IMR-90 (cell line): ENCODE data around the gene MYT1. TPM values are rescaled to one million over a fixed set of nuclear protein-coding genes. Genes with fewer than 3 reads are reported as not detected.

Experiments
- ATAC-seq: fragments of 200-7000 bp; cut with Tn5 transposase; 2 replicates; pipeline ENCODE4 v1.9.1; 2020; ENCODE audit warnings: low read depth, mild to moderate bottlenecking, moderate library complexity
- BruUV-seq: library from RNA; stranded (reverse); fragments of 400-500 nt; replicated peaks from 2 replicates; lab custom pipeline; 2021; lab: Mats Ljungman, UMichigan
- CTCF ChIA-PET: fragments of 300-600 bp; formaldehyde crosslinking; extraction: SDS; loops from one replicate; lab custom pipeline; 2021; ENCODE audit warnings: antibody characterized with exemption; lab: Yijun Ruan, JAX
- POLR2A ChIA-PET: fragments of 300-600 bp; sonication (Branson Sonifier 250); formaldehyde crosslinking; loops from one replicate; lab custom pipeline; 2022; ENCODE audit warnings: antibody characterized with exemption; ENCODE audit not compliant: unreplicated experiment; lab: Charles Lee
- DNase-seq: peaks from one replicate; pipeline ENCODE4 v3.0.0; 2013
- H2AFZ ChIP-seq: replicated peaks from 2 replicates; pipeline ENCODE3; 2013; ENCODE audit warnings: low read length, mild to moderate bottlenecking; ENCODE audit not compliant: poor library complexity
- H2AK5ac ChIP-seq: 2 replicates; pipeline ENCODE4 v1.6.1; 2013; ENCODE audit warnings: low read depth, low read length, inconsistent platforms
- H2AK9ac ChIP-seq: replicated peaks from 2 replicates; pipeline ENCODE3; 2013; ENCODE audit warnings: mild to moderate bottlenecking, low read depth, low read length, moderate library complexity; ENCODE audit not compliant: poor library complexity
- H2BK120ac ChIP-seq: 2 replicates; pipeline ENCODE4 v1.6.1; 2013; ENCODE audit warnings: low read depth, low read length, inconsistent platforms
- H2BK15ac ChIP-seq: 3 replicates; pipeline ENCODE4 v1.6.1; 2013; ENCODE audit warnings: low read depth, low read length, inconsistent platforms
- H2BK20ac ChIP-seq: 2 replicates; pipeline ENCODE4 v1.6.1; 2013; ENCODE audit warnings: low read depth, mild to moderate bottlenecking, inconsistent platforms, low read length, moderate library complexity
- H2BK5ac ChIP-seq: 2 replicates; pipeline ENCODE4 v1.6.1; 2013; ENCODE audit warnings: mild to moderate bottlenecking, low read depth, low read length, inconsistent platforms; ENCODE audit not compliant: poor library complexity, severe bottlenecking
- H3K14ac ChIP-seq: replicated peaks from 2 replicates; pipeline ENCODE4 v1.6.1; 2013; ENCODE audit warnings: low read depth, low read length, inconsistent platforms
- H3K18ac ChIP-seq: 2 replicates; pipeline ENCODE4 v1.6.1; 2013; ENCODE audit warnings: low read depth, low read length, control low read depth
- H3K23ac ChIP-seq: 2 replicates; pipeline ENCODE4 v1.6.1; 2013; ENCODE audit warnings: low read depth, low read length, inconsistent platforms
- H3K27ac ChIP-seq: 2 replicates; pipeline ENCODE4 v1.5.1; 2013; ENCODE audit warnings: mild to moderate bottlenecking, control low read depth, low read length; ENCODE audit not compliant: insufficient read depth
- H3K27me3 ChIP-seq: 2 replicates; pipeline ENCODE4 v1.6.1; 2013; ENCODE audit warnings: low read length; ENCODE audit not compliant: control insufficient read depth, insufficient read depth
- H3K36me3 ChIP-seq: 2 replicates; pipeline ENCODE4 v1.6.1; 2013; ENCODE audit warnings: low read length, mixed read lengths; ENCODE audit not compliant: control insufficient read depth, insufficient read depth
- H3K4ac ChIP-seq: 2 replicates; pipeline ENCODE4 v1.6.1; 2013; ENCODE audit warnings: low read depth, low read length, inconsistent platforms
- H3K4me1 ChIP-seq: 2 replicates; pipeline ENCODE4 v1.6.1; 2013; ENCODE audit warnings: low read length, mixed read lengths; ENCODE audit not compliant: control insufficient read depth, insufficient read depth
- H3K4me2 ChIP-seq: 2 replicates; pipeline ENCODE4 v1.6.1; 2013; ENCODE audit warnings: low read depth, mild to moderate bottlenecking, control low read depth, low read length, moderate library complexity
- H3K4me3 ChIP-seq: 2 replicates; pipeline ENCODE4 v1.5.1; 2013; ENCODE audit warnings: low read depth, mild to moderate bottlenecking, control low read depth, low read length, moderate library complexity; ENCODE audit not compliant: insufficient read depth
- H3K56ac ChIP-seq: 2 replicates; pipeline ENCODE4 v1.6.1; 2013; ENCODE audit warnings: low read length, inconsistent platforms; ENCODE audit not compliant: insufficient read depth; ENCODE audit errors: extremely low read depth
- H3K79me1 ChIP-seq, 2 experiments: 2 replicates each; pipeline ENCODE4 v1.6.1; 2013; ENCODE audit warnings: low read length in 2 of 2, inconsistent platforms in 1 of 2, low read depth in 1 of 2
- H3K9ac ChIP-seq: 2 replicates; pipeline ENCODE4 v1.6.1; 2013; ENCODE audit warnings: low read depth, low read length, control low read depth
- H3K9me1 ChIP-seq: 2 replicates; pipeline ENCODE4 v1.6.1; 2013; ENCODE audit warnings: low read length, inconsistent platforms; ENCODE audit not compliant: insufficient read depth
- H3K9me3 ChIP-seq: 2 replicates; pipeline ENCODE4 v1.6.1; 2013; ENCODE audit warnings: low read length; ENCODE audit not compliant: control insufficient read depth, insufficient read depth
- H4K20me1 ChIP-seq: 2 replicates; pipeline ENCODE4 v1.6.1; 2013; ENCODE audit warnings: low read length, inconsistent platforms; ENCODE audit not compliant: insufficient read depth
- H4K5ac ChIP-seq: 2 replicates; pipeline ENCODE4 v1.6.1; 2013; ENCODE audit warnings: mild to moderate bottlenecking, low read depth, low read length, control low read depth
- H4K8ac ChIP-seq, 2 experiments: 2 replicates each; pipeline ENCODE4 v1.6.1; 2013; ENCODE audit warnings: low read depth in 2 of 2, low read length in 2 of 2, control low read depth in 1 of 2, inconsistent platforms in 1 of 2
- H4K91ac ChIP-seq: 2 replicates; pipeline ENCODE4 v1.6.1; 2013; ENCODE audit warnings: low read depth, low read length, inconsistent platforms; ENCODE audit not compliant: insufficient read depth
- BHLHE40 ChIP-seq: fragments of 150-350 bp; IDR thresholded peaks from 2 replicates; pipeline ENCODE4 v1.6.1; 2016; ENCODE audit warnings: mild to moderate bottlenecking, low read depth, low read length
- CEBPB ChIP-seq: IDR thresholded peaks from 2 replicates; pipeline ENCODE4 v1.6.1; 2012; ENCODE audit warnings: low read depth, low read length, improper control_type of control experiment
- CHD1 ChIP-seq: IDR thresholded peaks from 2 replicates; pipeline ENCODE4 v1.6.1; 2012; ENCODE audit warnings: low read depth, low read length, improper control_type of control experiment
- CTCF ChIP-seq: conservative IDR thresholded peaks from 2 replicates; pipeline ENCODE4 v1.5.1; 2012; ENCODE audit warnings: mild to moderate bottlenecking, low read depth, low read length, improper control_type of control experiment
- FOS ChIP-seq: fragments of 150-350 bp; IDR thresholded peaks from 2 replicates; pipeline ENCODE4 v1.6.1; 2016; ENCODE audit warnings: low read depth, low read length
- MAFK ChIP-seq: IDR thresholded peaks from 2 replicates; pipeline ENCODE4 v1.6.1; 2012; ENCODE audit warnings: low read depth, low read length, improper control_type of control experiment
- MXI1 ChIP-seq: IDR thresholded peaks from 2 replicates; pipeline ENCODE4 v1.6.1; 2012; ENCODE audit warnings: low read depth, mild to moderate bottlenecking, low read length, moderate library complexity, borderline replicate concordance
- NFE2L2 ChIP-seq: fragments of 150-350 bp; IDR thresholded peaks from 2 replicates; pipeline ENCODE4 v1.6.1; 2016; ENCODE audit warnings: low read depth, mild to moderate bottlenecking, low read length
- POLR2A ChIP-seq: IDR thresholded peaks from 2 replicates; pipeline ENCODE4 v1.6.1; 2012; ENCODE audit warnings: mild to moderate bottlenecking, low read depth, low read length
- RAD21 ChIP-seq: IDR thresholded peaks from 2 replicates; pipeline ENCODE4 v1.6.1; 2012; ENCODE audit warnings: low read length, improper control_type of control experiment
- RCOR1 ChIP-seq: IDR thresholded peaks from 2 replicates; pipeline ENCODE4 v1.6.1; 2012; ENCODE audit warnings: mild to moderate bottlenecking, low read length, improper control_type of control experiment; ENCODE audit not compliant: insufficient replicate concordance
- RFX5 ChIP-seq: IDR thresholded peaks from 2 replicates; pipeline ENCODE4 v1.8.0; 2012; ENCODE audit warnings: low read depth, mild to moderate bottlenecking, low read length, moderate library complexity
- SMC3 ChIP-seq: fragments of 150-350 bp; IDR thresholded peaks from 2 replicates; pipeline ENCODE4 v1.6.1; 2016; ENCODE audit warnings: low read depth, mild to moderate bottlenecking, antibody characterized with exemption, low read length, moderate library complexity
- USF2 ChIP-seq: fragments of 150-350 bp; IDR thresholded peaks from 2 replicates; pipeline ENCODE4 v1.6.1; 2017; ENCODE audit warnings: mild to moderate bottlenecking, antibody characterized with exemption, low read length, low read depth
- WGBS, 2 experiments: methylation state at CpG; one replicate each; pipeline versions ENCODE4 v1.1.5 to v1.1.7; 2013; ENCODE audit warnings: missing lambda C conversion rate in 2 of 2; ENCODE audit not compliant: insufficient read length in 1 of 2; ENCODE audit errors: extremely low coverage in 2 of 2; 5-methylcytosine and 5-hydroxymethylcytosine counted together
- dilution Hi-C: fragments of 300-500 bp; cut with HindIII; formaldehyde crosslinking; loops from one replicate; pipeline ENCODE4 v1.14.3; 2018; ENCODE audit warnings: low sequenced_read_pairs; ENCODE audit not compliant: unreplicated experiment
- in situ Hi-C: fragments of 300-500 bp; cut with MboI; formaldehyde crosslinking; loops from 3 replicates; pipeline ENCODE4 v1.14.3; 2019; ENCODE audit warnings: low sequenced_read_pairs, inconsistent platforms, mixed read lengths
- intact Hi-C: fragments of 100-400 bp; cut with micrococcal nuclease; formaldehyde crosslinking; loops from 2 replicates; pipeline ENCODE4 v1.10.0; 2022
- polyA plus RNA-seq, 3 experiments: library from polyadenylated mRNA; depleted of rRNA; stranded (reverse); fragments of >200 nt; gene quantifications; 2 replicates each; pipeline ENCODE4 v1.2.3, GENCODE V29; 2012; ENCODE audit warnings: low replicate concordance in 1 of 3
- total RNA-seq: library from RNA; depleted of rRNA; stranded (reverse); fragments of >200 nt; gene quantifications from 2 replicates; pipeline ENCODE4 v1.2.3, GENCODE V29; 2012
- TF ChIP-seq, protein P1 (sequence below): fragments of 150-350 bp; IDR thresholded peaks from 2 replicates; pipeline ENCODE4 v1.6.1; 2016; ENCODE audit warnings: low read depth, mild to moderate bottlenecking, low read length, moderate library complexity, borderline replicate concordance

MYT1 gene
- total and polyA plus RNA-seq, 2 of the 4 experiments (the other 2 are of a cell fraction) = not detected

DNA sequence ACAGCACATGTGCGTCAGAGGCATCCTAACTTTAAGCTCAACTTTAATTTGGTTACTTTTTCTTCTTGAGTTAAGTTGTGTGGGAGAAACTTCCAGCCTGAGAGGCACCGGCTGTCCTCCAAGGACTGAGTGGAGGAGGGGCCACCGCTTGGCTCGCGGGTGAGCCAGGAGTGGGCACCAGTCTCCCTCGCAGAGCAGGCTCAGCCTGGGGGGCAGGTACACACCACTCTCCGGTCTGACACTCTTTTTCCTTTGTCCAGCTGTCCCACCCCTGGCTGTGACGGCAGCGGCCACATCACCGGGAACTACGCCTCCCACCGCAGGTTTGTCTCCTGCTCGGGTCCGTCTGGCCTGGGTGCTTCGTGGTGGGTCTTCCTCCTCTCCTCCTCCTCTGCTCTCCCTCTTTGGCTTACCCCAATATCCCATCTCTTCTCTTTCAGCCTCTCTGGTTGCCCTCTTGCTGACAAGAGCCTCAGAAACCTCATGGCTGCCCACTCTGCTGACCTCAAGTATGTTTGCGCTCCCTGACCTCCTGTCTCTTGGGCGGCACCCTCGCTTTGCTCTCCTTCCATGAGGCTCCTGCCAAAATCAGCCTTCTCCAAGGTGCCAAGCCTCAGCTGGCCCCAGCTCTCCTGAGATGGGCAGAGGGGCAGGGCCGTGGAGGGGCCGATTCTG is 58.7 kb downstream of the MYT1 start:
- H3K79me1 ChIP-seq = no peaks in the 10 kb centered on the region; a peak in 1 of 4 replicates
- no peak overlapping the region for H3K56ac ChIP-seq
- H3K4me3 ChIP-seq = no peak overlapping the region
- no TSS peak for BruUV-seq
- DNase-seq (no peak), ATAC-seq (no peak)
- H4K20me1 ChIP-seq = no peaks in the 10 kb centered on the region
- no peak overlapping the region for H3K23ac ChIP-seq
- peak overlapping the region; percentile 79 for H2AFZ ChIP-seq
- no peak overlapping the region; the same call in 1 of the 2 replicates for H4K91ac ChIP-seq
- CTCF ChIA-PET = interaction anchor here (0.8 to 1.7 kb wide), 2 partner anchors 11 to 35 kb away, joined by 3 to 4 read pairs; no protein-coding TSS in a partner anchor
- dilution Hi-C loops (no loop called here), intact Hi-C loops (no loop called here), in situ Hi-C loops (no loop called here)
- H3K9me3 ChIP-seq = no peaks in the 10 kb centered on the region
- no peak overlapping the region; the same call in 1 of the 2 replicates for H3K18ac ChIP-seq
- H3K9ac ChIP-seq = no peak overlapping the region
- no peak overlapping the region for H2BK5ac ChIP-seq
- H2AK5ac ChIP-seq = peak overlapping the region; percentile 74
- WGBS, 2 experiments = 84% methylated on average over 11 of the region's 20 CpGs; no CpG with 5 or more reads in 1 of the 2 experiments
- POLR2A ChIA-PET = no interaction called here
- no peak overlapping the region for H3K4me2 ChIP-seq
- no peak overlapping the region for H4K8ac ChIP-seq
- H2BK20ac ChIP-seq = peak overlapping the region; percentile 49; the same call in 1 of the 2 replicates
- H4K5ac ChIP-seq = no peak overlapping the region
- H3K14ac ChIP-seq = no peak overlapping the region
- H3K4ac ChIP-seq = peak overlapping the region; percentile 67; the same call in 1 of the 2 replicates
- H3K36me3 ChIP-seq = no peaks in the 10 kb centered on the region
- peaks cover 19% of the 10 kb centered on the region for H3K9me1 ChIP-seq
- peak overlapping the region; percentile 93; the same call in 1 of the 2 replicates for H2BK120ac ChIP-seq
- H3K27ac ChIP-seq = no peak overlapping the region
- H2BK15ac ChIP-seq = no peak overlapping the region
- H2AK9ac ChIP-seq = peak overlapping the region; percentile 90
- peaks cover 27% of the 10 kb centered on the region for H3K4me1 ChIP-seq
- H3K27me3 ChIP-seq = peaks cover 24% of the 10 kb centered on the region
- TF ChIP-seq MXI1 (no peak), POLR2A (no peak), RCOR1 (no peak), RAD21 (no peak), MAFK (no peak), CEBPB (no peak), CTCF (no peak), FOS (no peak), USF2 (no peak), SMC3 (no peak), RFX5 (no peak), CHD1 (no peak), NFE2L2 (no peak), BHLHE40 (no peak)
- TF ChIP-seq, protein P1, sequence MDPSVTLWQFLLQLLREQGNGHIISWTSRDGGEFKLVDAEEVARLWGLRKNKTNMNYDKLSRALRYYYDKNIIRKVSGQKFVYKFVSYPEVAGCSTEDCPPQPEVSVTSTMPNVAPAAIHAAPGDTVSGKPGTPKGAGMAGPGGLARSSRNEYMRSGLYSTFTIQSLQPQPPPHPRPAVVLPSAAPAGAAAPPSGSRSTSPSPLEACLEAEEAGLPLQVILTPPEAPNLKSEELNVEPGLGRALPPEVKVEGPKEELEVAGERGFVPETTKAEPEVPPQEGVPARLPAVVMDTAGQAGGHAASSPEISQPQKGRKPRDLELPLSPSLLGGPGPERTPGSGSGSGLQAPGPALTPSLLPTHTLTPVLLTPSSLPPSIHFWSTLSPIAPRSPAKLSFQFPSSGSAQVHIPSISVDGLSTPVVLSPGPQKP = no peak
